OCI-LY3 (cell line): ENCODE measurements around the gene HHLA2.
"Not testable (repeated sequence)": the region's sequence is repeated elsewhere in the genome, so short reads cannot be mapped to it uniquely, and the experiment has no call there.

ENCODE experiments used
- EZH2phosphoT487 ChIP-seq: fragments of 200-600 bp; shearing (Covaris generic); IDR thresholded peaks from 2 replicates; pipeline ENCODE4 v1.6.1; 2018; ENCODE audit warnings: antibody characterized with exemption, mixed run types, low read depth
- TF ChIP-seq, protein P1 (sequence below): fragments of 200-600, 300-600 bp; sonication (generic); IDR thresholded peaks from 2 replicates; pipeline ENCODE4 v1.5.1; 2014; ENCODE audit warnings: antibody characterized with exemption, low read length, low read depth

DNA sequence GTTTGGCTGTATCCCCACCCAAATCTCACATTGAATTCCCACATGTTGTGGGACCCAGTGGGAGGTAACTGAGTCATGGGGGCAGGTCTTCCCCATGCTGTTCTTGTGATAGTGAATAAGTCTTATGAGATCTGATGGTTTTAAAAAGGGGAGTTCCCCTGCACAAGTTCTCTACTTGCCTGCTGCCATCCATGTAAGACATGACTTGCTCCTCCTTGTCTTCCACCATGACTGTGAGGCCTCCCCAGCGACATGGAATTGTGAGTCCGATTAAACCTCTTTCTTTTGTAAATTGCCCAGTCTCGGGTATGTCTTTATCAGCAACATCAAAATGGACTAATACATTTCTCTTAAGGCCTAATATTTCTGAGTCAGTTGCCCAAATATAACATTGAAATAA is 28.1 kb upstream of the HHLA2 start:
- TF ChIP-seq, protein P1, sequence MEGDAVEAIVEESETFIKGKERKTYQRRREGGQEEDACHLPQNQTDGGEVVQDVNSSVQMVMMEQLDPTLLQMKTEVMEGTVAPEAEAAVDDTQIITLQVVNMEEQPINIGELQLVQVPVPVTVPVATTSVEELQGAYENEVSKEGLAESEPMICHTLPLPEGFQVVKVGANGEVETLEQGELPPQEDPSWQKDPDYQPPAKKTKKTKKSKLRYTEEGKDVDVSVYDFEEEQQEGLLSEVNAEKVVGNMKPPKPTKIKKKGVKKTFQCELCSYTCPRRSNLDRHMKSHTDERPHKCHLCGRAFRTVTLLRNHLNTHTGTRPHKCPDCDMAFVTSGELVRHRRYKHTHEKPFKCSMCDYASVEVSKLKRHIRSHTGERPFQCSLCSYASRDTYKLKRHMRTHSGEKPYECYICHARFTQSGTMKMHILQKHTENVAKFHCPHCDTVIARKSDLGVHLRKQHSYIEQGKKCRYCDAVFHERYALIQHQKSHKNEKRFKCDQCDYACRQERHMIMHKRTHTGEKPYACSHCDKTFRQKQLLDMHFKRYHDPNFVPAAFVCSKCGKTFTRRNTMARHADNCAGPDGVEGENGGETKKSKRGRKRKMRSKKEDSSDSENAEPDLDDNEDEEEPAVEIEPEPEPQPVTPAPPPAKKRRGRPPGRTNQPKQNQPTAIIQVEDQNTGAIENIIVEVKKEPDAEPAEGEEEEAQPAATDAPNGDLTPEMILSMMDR, result not testable (repeated sequence)
- not testable (repeated sequence) for TF ChIP-seq EZH2phosphoT487
